Germinal center (tissue), 1 donor: ENCODE measurements around the gene ADAMTS2.

Source experiments
- DNase-seq: peaks from one replicate; pipeline ENCODE4 v3.0.0; 2012; ENCODE audit warnings: mixed read lengths, low spot score

ADAMTS2 gene

DNA sequence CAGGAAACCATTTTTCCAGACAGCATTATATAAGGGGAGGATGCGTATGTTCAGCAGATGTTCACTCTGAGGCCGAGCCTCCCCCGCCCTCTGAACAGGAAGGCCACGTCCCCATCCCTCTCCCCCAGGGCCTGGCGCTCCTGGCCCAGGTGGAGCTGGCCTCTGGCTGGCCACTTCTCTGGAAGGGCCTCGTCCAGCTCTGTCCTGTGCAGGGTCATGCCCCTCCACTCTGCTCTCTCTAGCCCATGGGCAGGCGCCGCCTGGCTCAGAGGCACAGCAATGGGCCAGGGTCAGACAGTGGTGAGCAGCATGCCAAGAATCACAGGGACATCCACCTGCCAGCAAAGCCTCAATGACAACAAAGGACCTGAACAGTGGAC lies 34.2 kb downstream of the ADAMTS2 start:
- DNase-seq, result no peak

DNA sequence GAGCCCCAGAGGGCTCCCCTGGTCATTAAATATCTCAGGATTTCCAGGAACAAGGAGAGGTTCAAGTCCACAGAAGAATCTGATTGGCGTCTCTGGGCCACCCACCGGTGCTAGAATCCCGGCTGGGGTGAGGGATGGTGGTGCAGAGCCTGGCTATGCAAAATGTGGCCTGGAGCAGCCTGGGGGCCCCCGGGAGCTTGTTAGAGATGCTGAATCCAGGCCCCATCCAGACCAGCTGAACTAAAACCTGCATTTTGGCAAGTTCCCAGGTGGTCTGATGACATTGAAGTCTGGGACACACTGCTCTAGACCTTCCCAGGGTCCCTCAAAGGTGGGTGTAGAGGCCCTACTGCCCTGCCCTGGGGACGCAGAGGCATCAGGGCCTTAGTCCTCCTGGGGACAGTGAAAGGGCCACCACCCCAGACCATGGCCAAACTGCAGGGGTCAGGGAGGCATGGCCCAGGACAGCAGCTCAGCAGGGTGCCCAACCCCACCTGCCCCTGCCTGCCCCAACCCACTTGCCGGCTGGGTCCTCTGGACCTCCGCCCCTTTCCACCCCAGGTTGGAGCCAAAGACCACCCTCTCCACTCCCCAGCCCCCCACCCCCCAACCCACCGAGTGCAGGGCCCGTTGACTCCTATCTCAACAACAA lies 34.7 kb downstream of the ADAMTS2 start:
- DNase-seq, result no peak

DNA sequence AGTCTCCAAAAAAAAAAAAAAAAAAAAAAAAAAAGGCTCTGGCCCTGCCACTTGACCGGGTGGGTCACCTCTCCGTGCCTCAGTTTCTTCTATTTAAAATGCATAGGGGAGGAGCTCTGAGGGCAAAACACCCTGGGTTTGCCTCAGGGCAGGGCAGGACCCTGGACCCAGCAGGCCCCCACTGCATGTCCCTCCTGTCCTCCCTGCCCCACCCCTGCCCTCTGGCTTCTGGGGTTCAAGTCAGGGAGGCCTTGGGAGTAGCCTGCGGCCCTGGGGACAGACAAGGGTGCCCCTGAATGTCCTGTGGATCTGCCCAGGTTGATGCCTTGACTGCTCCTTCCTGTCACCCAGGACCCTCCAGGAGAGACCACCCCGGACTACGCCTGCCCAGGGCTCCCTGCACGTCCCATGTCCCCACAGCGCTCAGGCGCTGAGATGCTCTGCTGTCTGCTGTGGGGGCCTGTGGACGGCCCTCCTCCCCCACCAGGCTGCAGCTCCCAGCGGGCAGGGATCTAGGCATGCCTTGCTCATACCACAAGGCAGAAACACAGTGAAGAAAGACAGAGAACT lies 35.4 kb downstream of the ADAMTS2 start:
- no peak for DNase-seq

DNA sequence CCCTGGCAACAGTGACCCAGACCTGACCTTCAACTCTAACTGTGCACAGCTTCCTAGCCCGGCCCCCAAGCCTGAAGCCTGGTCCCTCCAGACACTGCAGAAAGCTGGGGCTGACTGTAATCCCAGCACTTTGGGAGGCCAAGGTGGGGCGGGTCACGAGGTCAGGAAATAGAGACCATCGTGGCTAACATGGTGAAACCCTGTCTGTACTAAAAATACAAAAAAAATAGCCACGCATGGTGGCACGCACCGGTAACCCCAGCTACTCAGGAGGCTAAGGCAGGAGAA lies 35.9 kb downstream of the ADAMTS2 start:
- DNase-seq, result no peak

DNA sequence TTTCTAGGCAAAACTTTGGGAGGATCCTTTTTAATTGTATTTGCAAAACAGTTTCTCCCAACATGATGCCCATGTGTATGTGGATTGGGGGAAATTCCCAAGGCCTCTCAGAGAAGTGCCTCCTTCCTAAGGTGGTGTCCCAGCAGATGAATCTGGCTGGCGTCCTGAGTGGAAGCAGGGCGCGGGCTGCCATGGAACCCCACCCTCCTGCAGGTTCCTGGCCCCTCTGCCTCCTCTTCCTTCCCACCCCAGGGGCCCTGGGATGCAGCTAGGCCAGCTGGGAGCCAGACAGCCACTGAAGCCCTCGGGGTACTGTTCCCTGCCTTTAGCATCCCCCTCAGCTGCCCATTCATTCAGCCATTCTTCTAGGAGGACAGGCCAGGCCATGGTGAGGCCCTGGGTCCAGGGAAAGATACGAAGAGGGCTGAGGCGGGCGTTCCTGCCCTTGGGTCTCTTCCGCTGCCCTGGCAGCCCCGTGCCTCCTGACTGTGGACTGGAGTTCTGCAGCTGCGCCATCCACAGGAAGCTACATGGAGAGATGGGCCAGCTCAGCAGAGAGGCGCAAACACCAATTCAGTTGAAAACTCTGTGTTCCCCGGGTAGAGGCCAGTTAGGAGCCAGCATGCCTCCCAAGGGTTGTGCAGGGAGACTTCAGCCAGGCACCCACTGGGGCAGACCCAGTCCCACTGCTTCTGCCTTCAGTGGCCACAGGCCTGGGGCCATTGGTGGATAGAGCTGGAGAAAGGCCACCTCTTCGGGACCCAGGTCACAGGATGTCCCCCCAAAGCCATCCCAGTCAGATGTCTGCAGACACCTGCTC lies 36.5 kb downstream of the ADAMTS2 start:
- no peak for DNase-seq

DNA sequence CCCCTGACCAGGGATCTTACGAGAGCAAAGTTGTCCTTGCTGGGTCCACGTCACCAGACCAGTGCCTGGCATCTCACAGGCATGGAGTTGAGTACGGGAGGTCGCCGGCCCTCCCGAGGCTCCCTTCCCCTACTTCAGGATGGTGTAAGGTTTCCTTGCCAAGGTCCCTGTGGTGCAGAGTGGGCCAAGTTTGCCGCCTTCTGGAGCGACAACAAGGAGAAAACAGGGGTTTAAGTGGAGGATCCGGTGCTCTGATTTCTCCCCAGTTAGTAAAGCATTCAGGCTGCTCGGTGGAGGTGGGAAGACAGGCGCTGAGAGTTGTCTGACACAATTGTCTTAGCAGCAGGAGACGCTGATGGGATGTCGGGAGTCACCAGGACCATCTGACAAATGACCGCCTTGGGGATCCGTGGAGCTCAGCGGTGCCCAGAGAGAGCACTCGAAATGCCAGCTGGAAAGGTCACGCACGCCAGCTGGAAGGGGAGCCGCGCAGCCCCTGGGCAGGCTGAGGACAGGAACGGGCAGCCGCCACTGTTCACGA lies 37.3 kb downstream of the ADAMTS2 start:
- DNase-seq, result no peak

DNA sequence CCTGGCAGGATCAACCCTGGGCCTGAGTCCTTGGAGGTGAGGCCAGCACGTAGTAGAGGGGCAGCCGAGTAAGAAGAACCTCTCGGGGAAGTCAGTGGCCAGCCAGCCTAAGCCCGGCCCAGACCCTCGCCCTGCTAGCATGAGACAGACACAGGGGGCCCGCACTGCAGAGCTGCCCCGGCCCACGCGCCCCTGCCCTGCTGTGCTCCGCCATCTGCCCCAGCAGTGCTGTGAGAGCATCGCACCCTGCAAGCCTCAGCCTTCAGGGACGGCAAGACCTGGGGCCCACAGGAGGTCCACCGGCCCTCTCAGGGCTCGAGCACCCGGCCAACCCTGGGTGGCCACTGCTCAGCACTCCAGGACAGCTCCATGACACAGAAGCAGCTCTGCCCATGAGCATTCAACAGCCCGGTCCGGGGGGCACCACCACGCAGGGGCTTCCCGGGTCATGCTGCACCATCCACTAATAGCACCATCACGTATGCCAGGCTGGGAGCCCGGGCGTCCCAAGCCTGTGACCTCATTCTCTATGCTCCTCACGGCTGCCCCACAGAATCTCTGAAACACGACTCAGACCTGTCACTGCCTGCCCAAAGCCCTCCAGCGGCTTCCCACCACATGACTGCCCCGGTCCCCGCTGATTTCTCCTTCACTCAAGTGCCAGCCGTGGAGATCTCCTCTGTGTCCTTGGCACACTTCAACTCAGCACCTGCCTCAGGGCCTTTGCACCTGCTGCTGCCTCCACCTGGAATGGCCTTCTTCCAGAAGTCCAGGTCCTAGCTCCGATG lies 38.1 kb downstream of the ADAMTS2 start:
- no peak for DNase-seq

DNA sequence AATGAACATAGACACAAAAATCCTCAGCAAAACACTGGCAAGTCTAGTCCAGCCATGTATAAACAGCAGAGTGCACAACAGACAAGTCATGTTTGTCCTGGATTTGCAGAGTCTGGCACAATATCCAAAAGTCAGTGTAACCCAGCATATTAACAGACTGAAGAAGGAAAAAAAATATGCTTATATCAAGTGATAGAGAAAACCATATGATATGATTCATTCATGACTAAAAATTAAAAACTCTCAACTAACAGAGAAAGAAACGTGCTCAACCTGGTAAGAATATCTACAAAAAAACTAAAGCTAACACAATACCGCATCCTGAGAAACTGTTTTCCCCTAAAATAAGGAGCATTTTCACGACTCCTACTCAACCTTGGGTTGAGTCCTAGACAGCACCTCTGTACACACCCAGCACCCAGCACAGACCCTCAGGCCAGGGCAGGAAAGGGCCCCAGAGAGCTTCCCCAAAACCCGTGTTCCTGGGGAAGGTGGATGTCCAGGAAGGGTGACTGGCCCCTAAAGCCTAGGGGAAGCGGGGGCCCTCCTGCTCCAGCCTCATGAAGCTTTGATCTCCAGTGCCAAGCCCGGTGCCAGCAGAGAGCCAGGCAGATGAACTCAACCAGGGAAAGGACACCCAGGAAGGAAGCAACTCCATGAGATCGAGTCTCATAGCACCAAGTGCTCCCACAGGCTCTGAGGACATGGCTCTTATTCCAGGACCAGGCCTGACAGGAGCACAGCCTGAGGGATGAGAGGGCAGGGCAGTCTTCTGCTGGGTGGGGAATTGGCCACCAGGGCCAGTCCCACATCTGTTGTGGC lies 38.9 kb downstream of the ADAMTS2 start:
- no peak for DNase-seq

DNA sequence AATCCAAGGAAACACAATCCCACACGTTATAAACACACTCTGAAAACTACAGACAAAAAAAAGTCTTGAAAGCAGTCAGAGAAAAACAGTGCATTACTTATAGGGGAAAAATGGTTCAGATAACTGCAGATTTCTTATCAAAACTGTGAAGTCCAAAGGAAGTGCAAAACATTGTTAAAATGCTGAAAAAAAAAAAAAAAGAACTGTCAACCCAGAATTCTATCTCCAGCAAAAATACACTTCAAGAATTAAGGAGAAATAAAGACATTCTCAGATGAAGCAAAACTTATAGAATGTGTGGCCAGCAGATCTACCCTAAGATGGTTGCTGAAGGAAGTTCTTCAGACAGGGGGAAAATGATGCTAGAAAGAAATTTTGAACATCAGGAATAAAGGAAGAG lies 40.4 kb downstream of the ADAMTS2 start:
- DNase-seq, result no peak

DNA sequence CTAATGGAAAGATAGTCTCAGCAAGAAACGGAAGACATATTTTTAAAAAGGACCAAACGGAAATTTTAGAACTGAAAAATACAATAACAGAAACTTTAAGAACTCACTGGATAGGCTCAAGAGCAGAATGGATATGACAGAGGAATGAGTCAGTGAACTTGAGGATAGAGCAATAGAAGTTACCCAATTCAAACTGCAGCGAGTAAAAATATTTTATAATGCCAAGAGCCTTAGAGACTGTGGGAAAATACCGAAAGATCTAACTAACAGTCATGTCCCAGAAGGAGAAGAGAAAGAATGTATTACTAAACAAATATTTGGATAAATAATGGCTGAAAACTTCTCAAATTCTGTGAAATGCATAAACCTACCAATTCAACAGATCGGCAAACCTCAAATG lies 40.8 kb downstream of the ADAMTS2 start:
- no peak for DNase-seq

DNA sequence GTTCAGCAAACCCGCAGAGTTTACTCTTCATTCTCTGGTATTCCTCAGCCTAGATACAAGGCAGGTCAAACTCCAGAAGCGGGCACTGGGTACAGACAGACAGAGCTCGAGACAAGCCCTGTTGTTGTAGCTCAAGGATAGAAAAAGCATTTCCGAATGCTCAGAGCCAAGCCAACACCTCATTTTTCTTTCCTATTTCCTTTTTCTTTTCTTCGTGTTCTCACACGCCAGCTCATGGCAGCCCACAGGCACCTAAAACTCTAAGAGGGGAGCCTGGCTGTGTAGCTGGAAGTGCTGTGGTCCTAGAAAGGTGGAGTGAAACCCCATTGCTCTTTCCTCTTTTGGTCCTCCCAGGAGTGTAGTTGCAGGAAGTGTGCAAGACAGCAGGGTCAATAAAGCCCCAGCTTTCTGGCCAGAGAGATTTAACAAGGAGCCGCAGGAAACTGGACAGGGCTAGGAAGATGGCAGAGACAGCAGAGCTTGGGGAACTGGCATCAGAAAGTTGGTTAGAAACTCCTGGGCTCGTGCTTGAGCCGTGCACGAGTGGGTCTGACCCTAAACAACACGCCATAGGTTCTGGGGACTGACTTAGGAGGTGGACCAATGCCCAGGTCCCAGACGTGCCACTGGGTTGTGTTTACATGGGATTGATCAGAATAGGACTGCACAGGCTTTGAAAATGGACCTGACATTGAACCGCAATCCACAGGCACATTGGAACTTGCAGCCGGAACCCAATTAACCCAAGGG lies 41.6 kb downstream of the ADAMTS2 start:
- no peak for DNase-seq

DNA sequence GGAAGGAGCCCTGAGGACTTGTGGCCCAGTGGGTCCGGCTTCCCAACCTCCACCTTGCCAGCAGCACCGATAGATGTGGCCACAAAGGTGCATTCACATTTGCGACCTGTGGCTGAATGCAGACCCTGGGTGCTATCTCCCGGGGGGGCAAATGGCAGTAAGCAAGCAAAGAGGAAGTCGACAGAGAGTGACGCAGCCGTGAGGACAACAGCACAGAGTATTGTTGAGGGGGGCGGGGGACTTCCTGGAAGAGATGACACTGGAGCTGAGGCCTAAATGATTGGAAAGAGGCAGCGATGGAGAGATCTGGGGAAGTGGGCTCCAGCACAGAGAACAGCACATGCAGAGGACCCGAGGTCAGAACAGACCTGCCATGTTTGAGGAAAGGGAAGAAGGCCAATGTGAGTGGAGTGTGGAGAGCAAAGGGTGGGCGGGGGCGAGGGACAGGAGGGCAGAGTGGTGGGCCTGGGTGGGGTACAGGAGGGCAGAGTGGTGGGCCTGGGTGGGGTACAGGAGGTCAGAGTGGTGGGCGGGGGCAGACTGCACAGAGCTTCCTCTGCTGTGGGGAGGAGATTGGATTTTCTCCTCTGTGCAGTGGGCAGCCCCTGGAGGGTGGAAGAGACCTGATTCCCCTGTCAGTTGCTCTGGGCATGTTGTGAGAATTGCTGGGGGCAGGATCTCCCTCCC lies 42.6 kb downstream of the ADAMTS2 start:
- no peak for DNase-seq

DNA sequence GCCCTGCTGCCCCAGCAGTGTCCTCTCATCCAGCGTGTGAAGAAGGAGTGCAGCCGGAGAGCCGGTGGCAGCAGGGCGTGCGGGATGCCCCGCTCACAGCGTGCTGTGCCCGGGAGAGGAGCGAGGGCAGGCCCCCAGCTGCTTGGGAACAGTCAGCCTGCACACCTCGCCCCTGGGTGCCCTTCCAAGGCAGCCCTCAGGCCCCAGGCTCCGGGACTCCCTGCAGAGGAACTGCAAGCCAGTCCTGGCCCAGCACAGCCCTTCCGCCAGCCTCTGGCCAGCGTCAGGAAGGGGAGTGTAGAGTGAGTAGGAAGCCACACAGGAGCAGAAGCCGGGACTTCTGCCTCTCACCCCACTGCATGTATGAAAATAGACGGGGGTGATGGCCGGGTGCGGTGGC lies 43.5 kb downstream of the ADAMTS2 start:
- no peak for DNase-seq

DNA sequence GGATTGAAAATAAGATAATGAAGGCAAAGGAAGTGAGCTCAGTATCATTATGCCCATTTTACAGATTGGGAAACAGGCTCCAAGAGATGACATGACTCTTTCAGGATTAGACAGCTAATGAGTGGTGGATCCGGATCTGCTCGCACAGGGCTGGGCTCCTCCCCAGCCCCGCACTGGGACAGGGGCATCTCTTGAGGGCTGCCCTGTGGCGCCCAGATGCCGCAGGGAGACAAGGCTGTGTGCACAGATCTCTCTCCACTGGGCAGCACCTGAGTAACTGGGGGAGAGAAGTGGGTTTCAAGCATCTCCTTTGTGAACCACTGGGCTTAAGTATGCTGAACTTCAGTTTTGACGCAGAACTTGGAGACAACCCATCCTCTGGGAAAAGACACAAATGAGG lies 43.9 kb downstream of the ADAMTS2 start:
- DNase-seq, result no peak

DNA sequence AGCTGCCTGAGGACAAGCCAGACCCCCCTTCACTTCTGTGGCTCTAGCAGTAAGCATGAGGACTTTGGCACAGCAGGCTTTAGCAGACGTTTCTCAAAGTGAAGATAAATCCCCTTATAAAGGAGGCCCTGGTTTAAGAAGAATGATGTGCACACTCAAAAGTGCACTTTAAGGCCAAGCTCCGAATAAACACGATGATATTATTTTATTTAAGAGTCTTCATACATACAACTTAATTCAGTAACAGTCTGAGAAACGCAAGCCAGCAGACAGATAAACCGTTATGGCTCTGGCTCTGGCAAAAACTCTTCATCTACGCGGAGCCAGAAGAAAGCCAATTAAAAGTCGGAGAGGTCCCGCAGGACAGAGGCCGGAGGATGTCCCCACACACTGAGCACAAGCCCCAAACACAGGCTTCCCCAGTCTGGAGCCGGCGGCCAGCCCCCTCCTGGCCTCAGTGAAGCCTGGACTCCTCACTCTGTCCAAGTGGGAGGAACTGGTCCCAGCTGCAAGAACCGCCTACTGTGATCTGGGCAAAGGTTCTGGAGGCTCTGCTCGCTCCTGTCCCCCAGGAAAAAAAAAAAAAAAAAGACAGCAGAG lies 44.6 kb downstream of the ADAMTS2 start:
- no peak for DNase-seq

DNA sequence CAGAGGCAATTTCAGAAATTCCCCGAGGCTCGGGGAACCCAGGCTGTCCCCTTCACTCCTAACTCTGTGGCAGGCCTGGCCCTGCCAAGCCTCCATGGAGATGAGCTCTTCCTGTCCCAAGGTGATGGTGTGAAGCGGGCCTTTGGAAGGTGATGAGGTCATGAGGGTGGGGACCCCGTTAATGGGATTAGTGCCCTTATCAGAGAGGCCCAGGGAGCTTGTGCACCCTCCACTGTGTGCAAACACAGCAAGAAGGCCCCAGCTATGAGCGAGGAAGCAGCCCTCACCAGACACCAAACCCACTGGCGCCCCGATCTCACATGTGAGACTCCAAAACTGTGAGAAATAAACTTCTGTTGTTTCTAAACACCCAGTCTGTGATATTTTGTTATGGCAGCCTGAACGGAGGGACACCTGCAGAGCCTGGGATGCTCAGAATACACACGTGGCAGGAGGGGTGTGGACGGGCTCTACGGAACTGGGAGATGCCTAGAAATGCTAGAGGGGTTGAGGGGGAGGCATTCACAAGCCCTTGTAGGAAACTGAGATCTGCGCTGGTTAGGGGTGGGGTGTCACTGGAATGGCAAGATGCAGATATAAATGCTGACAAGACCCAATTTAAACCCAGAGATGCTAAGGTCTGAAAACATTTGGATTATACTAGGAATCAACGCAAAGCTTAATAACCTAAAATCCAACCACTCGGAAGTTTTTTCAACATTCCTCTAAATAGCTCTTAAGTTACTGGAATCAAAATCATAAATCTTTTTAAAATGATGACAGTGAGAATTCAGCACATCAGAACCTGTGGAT lies 46.9 kb downstream of the ADAMTS2 start:
- DNase-seq, result no peak

DNA sequence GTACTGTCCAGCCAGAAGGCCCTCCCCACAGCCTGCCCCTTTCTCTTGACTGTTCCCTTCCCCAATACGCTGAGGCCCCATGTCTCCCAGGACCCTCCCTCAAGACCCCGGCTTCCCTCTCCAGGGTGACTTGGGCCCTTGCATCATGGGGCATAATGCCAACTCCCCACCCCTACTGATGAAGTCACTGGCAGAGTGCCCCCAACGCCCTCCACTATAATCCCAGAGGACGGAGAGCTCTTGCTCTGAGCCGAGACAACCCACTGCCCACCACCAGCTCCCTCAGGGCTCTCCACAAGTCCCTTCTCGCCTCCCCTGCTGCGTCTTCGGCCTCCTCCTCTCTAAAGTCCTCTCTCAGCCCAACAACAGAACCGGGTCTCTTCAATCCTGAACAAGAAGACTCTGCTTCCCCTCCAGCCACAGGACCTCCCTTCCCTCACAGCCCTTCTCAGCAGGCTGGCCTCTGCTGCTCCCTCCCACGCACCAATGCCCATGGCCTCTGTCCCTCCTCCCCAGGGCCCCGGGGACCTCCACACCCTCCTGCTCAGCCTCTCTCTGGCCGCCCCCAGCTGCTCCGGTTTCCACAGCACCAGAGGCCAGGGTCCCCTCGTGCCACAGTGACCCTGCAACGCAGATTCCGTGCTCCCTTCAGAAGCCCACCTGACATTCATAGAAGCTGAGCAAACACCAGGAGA lies 47.6 kb downstream of the ADAMTS2 start:
- DNase-seq, result no peak

DNA sequence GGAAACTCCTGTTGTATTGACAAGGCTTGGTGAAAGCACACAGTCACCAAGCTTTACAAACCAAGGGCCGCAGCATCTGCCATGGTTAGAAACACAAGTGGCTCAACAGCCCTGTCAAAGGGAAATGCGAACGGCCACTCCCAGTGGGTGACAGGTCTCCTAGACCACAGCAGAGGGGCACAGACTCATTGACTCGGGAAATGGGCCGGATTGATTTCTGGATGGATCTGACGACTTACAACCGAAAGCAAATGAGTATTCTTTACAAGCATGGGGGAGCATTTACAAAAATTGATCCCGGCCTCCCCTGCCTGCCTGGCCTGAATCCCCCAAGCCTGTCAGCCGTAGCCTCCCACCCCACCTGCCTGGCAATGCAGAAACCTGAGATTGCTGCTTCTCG lies 48.2 kb downstream of the ADAMTS2 start:
- no peak for DNase-seq
